HepG2 (cell line): ENCODE results near the gene RASIP1. TPM values are rescaled to one million over a fixed set of nuclear protein-coding genes. Genes with fewer than 3 reads are reported as not detected.

Source experiments
- ARID3A ChIP-seq: IDR thresholded peaks from 2 replicates; pipeline ENCODE4 v1.6.1; 2012; ENCODE audit warnings: low read depth, low read length, improper control_type of control experiment
- CREM ChIP-seq, 2 experiments: sonication (generic) in 1 of 2; formaldehyde crosslinking in 1 of 2; IDR thresholded peaks; 2 replicates each; pipeline versions ENCODE4 v1.4.0 to v1.6.1; 2016 to 2020; ENCODE audit warnings: antibody characterized with exemption in 1 of 2, mild to moderate bottlenecking in 1 of 2, missing genetic modification reagents in 1 of 2
- FOXK1 ChIP-seq: sonication (generic); formaldehyde crosslinking; IDR thresholded peaks from 2 replicates; pipeline ENCODE4 v1.4.0; 2020; ENCODE audit warnings: low read depth, missing genetic modification reagents, borderline replicate concordance
- HNRNPH1 ChIP-seq: fragments of 200-400 bp; formaldehyde crosslinking; optimal IDR thresholded peaks from 2 replicates; pipeline ENCODE3; 2017; ENCODE audit warnings: mild to moderate bottlenecking, low read depth, low read length
- ISL2 ChIP-seq: sonication (generic); formaldehyde crosslinking; IDR thresholded peaks from 2 replicates; pipeline ENCODE4 v1.5.0; 2020; ENCODE audit warnings: missing genetic modification reagents
- JDP2 ChIP-seq: sonication (generic); formaldehyde crosslinking; IDR thresholded peaks from 2 replicates; pipeline ENCODE4 v1.8.1; 2022; ENCODE audit warnings: missing genetic modification reagents, borderline replicate concordance
- JUN ChIP-seq: sonication (generic); formaldehyde crosslinking; IDR thresholded peaks from 2 replicates; pipeline ENCODE4 v1.4.0; 2020; ENCODE audit warnings: mild to moderate bottlenecking, missing genetic modification reagents
- KDM3A ChIP-seq: IDR thresholded peaks from 2 replicates; pipeline ENCODE4 v1.6.1; 2018; ENCODE audit warnings: low read depth, missing compliant biosample characterization
- MIXL1 ChIP-seq: IDR thresholded peaks from 2 replicates; pipeline ENCODE4 v1.6.1; 2016
- NPAS2 ChIP-seq: sonication (generic); formaldehyde crosslinking; IDR thresholded peaks from 2 replicates; pipeline ENCODE4 v1.8.0; 2022; ENCODE audit warnings: mild to moderate bottlenecking, missing genetic modification reagents, borderline replicate concordance
- NR2F6 ChIP-seq, 2 experiments: IDR thresholded peaks; 2 replicates each; pipeline ENCODE4 v1.6.1; 2016; ENCODE audit warnings: antibody characterized with exemption in 1 of 2, mild to moderate bottlenecking in 1 of 2
- PHB2 ChIP-seq: fragments of 450-650 bp; IDR thresholded peaks from 2 replicates; pipeline ENCODE4 v1.6.1; 2018; ENCODE audit not compliant: partially characterized antibody
- PLRG1 ChIP-seq: fragments of 450-650 bp; conservative IDR thresholded peaks from 2 replicates; pipeline ENCODE4 v1.6.1; 2016
- RARA ChIP-seq: IDR thresholded peaks from 2 replicates; pipeline ENCODE4 v1.6.1; 2016; ENCODE audit warnings: missing genetic modification reagents, missing compliant biosample characterization
- SAP130 ChIP-seq: IDR thresholded peaks from 2 replicates; pipeline ENCODE4 v1.6.1; 2016; ENCODE audit warnings: low read depth
- SP4 ChIP-seq: sonication (generic); formaldehyde crosslinking; IDR thresholded peaks from 2 replicates; pipeline ENCODE4 v1.8.1; 2023; ENCODE audit warnings: mild to moderate bottlenecking, missing genetic modification reagents
- TEAD3 ChIP-seq: optimal IDR thresholded peaks from 2 replicates; pipeline ENCODE3; 2016; ENCODE audit warnings: borderline replicate concordance
- THAP8 ChIP-seq: sonication (generic); formaldehyde crosslinking; IDR thresholded peaks from 2 replicates; pipeline ENCODE4 v1.5.1; 2020; ENCODE audit warnings: missing genetic modification reagents, mild to moderate bottlenecking, borderline replicate concordance
- THRA ChIP-seq: sonication (generic); formaldehyde crosslinking; IDR thresholded peaks from 2 replicates; pipeline ENCODE4 v1.4.0; 2020; ENCODE audit warnings: missing genetic modification reagents, borderline replicate concordance
- U2AF1 ChIP-seq: fragments of 200-400 bp; formaldehyde crosslinking; optimal IDR thresholded peaks from 2 replicates; pipeline ENCODE3; 2017; ENCODE audit warnings: mild to moderate bottlenecking, low read depth, low read length
- ZNF12 ChIP-seq: sonication (generic); formaldehyde crosslinking; IDR thresholded peaks from 2 replicates; pipeline ENCODE4 v1.5.0; 2020; ENCODE audit warnings: missing genetic modification reagents
- ZNF644 ChIP-seq: IDR thresholded peaks from 2 replicates; pipeline ENCODE4 v1.6.1; 2016; ENCODE audit warnings: low read depth
- ZNF652 ChIP-seq: IDR thresholded peaks from 2 replicates; pipeline ENCODE4 v1.6.1; 2016; ENCODE audit warnings: low read depth, borderline replicate concordance
- ZNF782 ChIP-seq: sonication (generic); formaldehyde crosslinking; IDR thresholded peaks from 2 replicates; pipeline ENCODE4 v1.4.0; 2020; ENCODE audit warnings: missing genetic modification reagents, mild to moderate bottlenecking, borderline replicate concordance
- polyA plus RNA-seq, 8 experiments: library from polyadenylated mRNA; depleted of rRNA in 3 of 8; stranded (reverse) in 7 of 8; unstranded in 1 of 8; fragments of >200 nt; fragmentation: Illumina TruSeq in 4 of 8; extraction: Trizol in 4 of 8; gene quantifications; 2 replicates each; pipeline versions ENCODE4 v1.2.1 to v1.2.3, GENCODE V29; 2011 to 2016; ENCODE audit warnings: low read depth in 4 of 8, missing spikeins in 1 of 8, mixed read lengths in 1 of 8; ENCODE audit not compliant: insufficient read depth in 1 of 8
- total RNA-seq, 5 experiments: library from RNA; depleted of rRNA; stranded (reverse); fragments of >200 nt; fragmentation: Illumina TruSeq; extraction: Trizol; gene quantifications; 2 replicates each; pipeline ENCODE4 v1.2.3, GENCODE V29; 2016; ENCODE audit warnings: low read depth in 1 of 5
- TF ChIP-seq, protein P1 (sequence below): sonication (generic); formaldehyde crosslinking; IDR thresholded peaks from 2 replicates; pipeline ENCODE4 v1.9.0; 2022; ENCODE audit warnings: missing genetic modification reagents, mild to moderate bottlenecking, borderline replicate concordance
- TF ChIP-seq, protein P2 (sequence below): sonication (generic); formaldehyde crosslinking; IDR thresholded peaks from 2 replicates; pipeline ENCODE4 v1.4.0; 2020; ENCODE audit warnings: missing genetic modification reagents

Gene RASIP1
- total and polyA plus RNA-seq, 2 of the 13 experiments (the other 11 are each of a cell fraction or from before 2014, with no cell fraction given), result 0.44 to 0.58 TPM

DNA sequence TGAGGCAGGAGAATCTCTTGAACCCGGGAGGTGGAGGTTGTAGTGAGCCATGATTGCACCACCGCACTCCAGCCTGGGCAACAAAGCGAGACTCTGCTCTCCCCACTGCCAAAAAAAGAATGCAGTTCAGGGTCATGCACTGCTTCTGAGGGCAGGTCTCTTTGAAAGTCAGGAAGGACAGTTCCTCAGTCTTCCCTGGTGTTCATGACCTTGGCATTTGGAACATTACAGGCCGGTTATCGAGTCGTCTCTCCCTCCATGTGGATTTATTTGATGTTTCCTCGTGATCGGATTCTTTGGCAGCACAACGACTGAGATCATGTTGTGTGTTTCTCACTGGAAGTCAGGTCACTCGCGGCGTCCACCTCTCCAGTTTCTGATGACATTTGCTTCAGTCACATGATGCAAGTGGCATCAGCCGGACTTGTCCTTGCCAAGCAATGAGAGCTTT, 32.1 kb upstream of the RASIP1 start (continued):
- TF ChIP-seq THRA (CRISPR knock-in tag) (peak; percentile 83; the same call in 1 of the 2 replicates), RARA (CRISPR knock-in tag) (peak; percentile 97), JDP2 (CRISPR knock-in tag) (no peak), SP4 (peak; percentile 36; the same call in 1 of the 2 replicates), JUN (CRISPR knock-in tag) (peak; percentile 23; the same call in 1 of the 2 replicates), TEAD3 (CRISPR knock-in tag) (peak; percentile 83), KDM3A (no peak), NR2F6 (IDR thresholded peaks at IDR 0.05) (peak; percentile 60), NR2F6 (CRISPR knock-in tag; IDR thresholded peaks at IDR 0.05) (peak; percentile 80), ZNF652 (CRISPR knock-in tag) (no peak), SAP130 (CRISPR knock-in tag) (peak; percentile 80), PHB2 (no peak), ISL2 (CRISPR knock-in tag) (0 out of 2 replicates have a peak, but pooled peaks have one; percentile 27), NPAS2 (CRISPR knock-in tag) (no peak), MIXL1 (CRISPR knock-in tag) (0 out of 2 replicates have a peak, but pooled peaks have one; percentile 13), CREM (IDR thresholded peaks at IDR 0.05) (no peak; the same call in 1 of the 2 replicates), CREM (CRISPR knock-in tag; IDR thresholded peaks at IDR 0.05) (no peak), ZNF782 (CRISPR knock-in tag) (0 out of 2 replicates have a peak, but pooled peaks have one; percentile 24), PLRG1 (no peak), HNRNPH1 (no peak), ARID3A (peak; percentile 72), ZNF644 (0 out of 2 replicates have a peak, but pooled peaks have one; percentile 17), ZNF12 (CRISPR knock-in tag) (0 out of 2 replicates have a peak, but pooled peaks have one; percentile 27), THAP8 (no peak), FOXK1 (CRISPR knock-in tag) (peak; percentile 66; the same call in 1 of the 2 replicates), U2AF1 (no peak)
- TF ChIP-seq, protein P1, sequence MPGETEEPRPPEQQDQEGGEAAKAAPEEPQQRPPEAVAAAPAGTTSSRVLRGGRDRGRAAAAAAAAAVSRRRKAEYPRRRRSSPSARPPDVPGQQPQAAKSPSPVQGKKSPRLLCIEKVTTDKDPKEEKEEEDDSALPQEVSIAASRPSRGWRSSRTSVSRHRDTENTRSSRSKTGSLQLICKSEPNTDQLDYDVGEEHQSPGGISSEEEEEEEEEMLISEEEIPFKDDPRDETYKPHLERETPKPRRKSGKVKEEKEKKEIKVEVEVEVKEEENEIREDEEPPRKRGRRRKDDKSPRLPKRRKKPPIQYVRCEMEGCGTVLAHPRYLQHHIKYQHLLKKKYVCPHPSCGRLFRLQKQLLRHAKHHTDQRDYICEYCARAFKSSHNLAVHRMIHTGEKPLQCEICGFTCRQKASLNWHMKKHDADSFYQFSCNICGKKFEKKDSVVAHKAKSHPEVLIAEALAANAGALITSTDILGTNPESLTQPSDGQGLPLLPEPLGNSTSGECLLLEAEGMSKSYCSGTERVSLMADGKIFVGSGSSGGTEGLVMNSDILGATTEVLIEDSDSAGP (CRISPR knock-in tag), result 0 out of 2 replicates have a peak, but pooled peaks have one; percentile 25
- TF ChIP-seq, protein P2, sequence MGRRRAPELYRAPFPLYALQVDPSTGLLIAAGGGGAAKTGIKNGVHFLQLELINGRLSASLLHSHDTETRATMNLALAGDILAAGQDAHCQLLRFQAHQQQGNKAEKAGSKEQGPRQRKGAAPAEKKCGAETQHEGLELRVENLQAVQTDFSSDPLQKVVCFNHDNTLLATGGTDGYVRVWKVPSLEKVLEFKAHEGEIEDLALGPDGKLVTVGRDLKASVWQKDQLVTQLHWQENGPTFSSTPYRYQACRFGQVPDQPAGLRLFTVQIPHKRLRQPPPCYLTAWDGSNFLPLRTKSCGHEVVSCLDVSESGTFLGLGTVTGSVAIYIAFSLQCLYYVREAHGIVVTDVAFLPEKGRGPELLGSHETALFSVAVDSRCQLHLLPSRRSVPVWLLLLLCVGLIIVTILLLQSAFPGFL (CRISPR knock-in tag), result no peak
